Epithelial cell of esophagus (primary cell): Measurements from ENCODE around the gene TMEM43.
"Not testable (repeated sequence)": the region's sequence is repeated elsewhere in the genome, so short reads cannot be mapped to it uniquely, and the experiment has no call there.

Source experiments
- DNase-seq: peaks from one replicate; pipeline ENCODE4 v3.0.0; 2010; ENCODE audit warnings: low read depth
- H3K4me3 ChIP-seq: 2 replicates; pipeline ENCODE4 v1.5.1; 2011; ENCODE audit warnings: mild to moderate bottlenecking, low read length, control low read depth
- TF ChIP-seq, protein P1 (sequence below): IDR thresholded peaks from 2 replicates; pipeline ENCODE4 v1.5.1; 2011; ENCODE audit warnings: low read depth, mild to moderate bottlenecking, low read length, control low read depth, inconsistent platforms; ENCODE audit not compliant: insufficient read depth; ENCODE audit errors: missing control alignments

TMEM43 gene, protein sequence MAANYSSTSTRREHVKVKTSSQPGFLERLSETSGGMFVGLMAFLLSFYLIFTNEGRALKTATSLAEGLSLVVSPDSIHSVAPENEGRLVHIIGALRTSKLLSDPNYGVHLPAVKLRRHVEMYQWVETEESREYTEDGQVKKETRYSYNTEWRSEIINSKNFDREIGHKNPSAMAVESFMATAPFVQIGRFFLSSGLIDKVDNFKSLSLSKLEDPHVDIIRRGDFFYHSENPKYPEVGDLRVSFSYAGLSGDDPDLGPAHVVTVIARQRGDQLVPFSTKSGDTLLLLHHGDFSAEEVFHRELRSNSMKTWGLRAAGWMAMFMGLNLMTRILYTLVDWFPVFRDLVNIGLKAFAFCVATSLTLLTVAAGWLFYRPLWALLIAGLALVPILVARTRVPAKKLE

DNA sequence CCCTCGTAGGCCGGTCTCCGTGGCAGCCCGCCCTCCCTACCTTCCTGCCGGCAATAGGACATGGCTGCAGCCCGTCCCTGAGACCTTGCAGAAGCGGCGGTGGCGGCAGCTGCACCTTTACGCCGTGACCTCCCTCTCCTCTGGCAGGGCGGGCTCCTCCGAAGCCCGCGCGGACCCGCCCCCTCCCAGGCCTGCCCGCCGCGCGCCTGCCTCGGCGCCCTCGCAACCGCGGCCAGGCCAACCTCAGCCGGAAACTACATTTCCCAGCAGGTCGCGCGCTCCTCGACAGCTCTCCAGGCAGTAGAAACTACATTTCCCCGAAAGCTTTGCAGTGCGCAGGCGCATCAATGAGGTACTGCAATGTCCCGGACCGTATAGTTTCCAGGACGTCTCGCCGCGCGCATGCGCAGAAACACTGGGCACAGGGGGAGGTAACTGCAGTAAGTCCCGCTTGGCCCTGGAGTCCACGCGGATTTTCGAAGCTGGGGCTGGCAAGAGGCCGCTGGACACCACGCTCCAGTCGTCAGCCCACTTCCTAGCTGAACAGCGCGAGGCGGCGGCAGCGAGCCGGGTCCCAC lies at the start of gene TMEM43, which contains the start of gene CHCHD4:
TSS of gene TMEM43 (plus strand) at position 438 of the 578 bp plus-strand sequence. CDS start 142 bp downstream, outside the sequence.
TSS of gene CHCHD4 (minus strand) at position 256 of the 578 bp plus-strand sequence. CDS start at position 62, 194 bp downstream.
- TF ChIP-seq, protein P1, sequence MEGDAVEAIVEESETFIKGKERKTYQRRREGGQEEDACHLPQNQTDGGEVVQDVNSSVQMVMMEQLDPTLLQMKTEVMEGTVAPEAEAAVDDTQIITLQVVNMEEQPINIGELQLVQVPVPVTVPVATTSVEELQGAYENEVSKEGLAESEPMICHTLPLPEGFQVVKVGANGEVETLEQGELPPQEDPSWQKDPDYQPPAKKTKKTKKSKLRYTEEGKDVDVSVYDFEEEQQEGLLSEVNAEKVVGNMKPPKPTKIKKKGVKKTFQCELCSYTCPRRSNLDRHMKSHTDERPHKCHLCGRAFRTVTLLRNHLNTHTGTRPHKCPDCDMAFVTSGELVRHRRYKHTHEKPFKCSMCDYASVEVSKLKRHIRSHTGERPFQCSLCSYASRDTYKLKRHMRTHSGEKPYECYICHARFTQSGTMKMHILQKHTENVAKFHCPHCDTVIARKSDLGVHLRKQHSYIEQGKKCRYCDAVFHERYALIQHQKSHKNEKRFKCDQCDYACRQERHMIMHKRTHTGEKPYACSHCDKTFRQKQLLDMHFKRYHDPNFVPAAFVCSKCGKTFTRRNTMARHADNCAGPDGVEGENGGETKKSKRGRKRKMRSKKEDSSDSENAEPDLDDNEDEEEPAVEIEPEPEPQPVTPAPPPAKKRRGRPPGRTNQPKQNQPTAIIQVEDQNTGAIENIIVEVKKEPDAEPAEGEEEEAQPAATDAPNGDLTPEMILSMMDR: no peak
- peak; percentile 99 for DNase-seq
- peak within 1 kb of the TSS; percentile 97 for H3K4me3 ChIP-seq

DNA sequence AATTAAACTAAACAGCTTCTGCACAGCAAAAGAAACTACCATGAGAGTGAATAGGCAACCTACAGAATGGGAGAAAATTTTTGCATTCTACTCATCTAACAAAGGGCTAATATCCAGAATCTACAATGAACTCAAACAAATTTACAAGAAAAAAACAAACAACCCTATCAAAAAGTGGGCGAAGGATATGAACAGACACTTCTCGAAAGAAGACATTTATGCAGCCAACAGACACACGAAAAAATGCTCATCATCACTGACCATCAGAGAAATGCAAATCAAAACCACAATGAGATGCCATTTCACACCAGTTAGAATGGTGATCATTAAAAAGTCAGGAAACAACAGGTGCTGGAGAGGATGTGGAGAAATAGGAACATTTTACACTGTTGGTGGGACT lies 49.6 kb upstream of the TMEM43 start:
- DNase-seq, H3K4me3 ChIP-seq: not testable (repeated sequence)

DNA sequence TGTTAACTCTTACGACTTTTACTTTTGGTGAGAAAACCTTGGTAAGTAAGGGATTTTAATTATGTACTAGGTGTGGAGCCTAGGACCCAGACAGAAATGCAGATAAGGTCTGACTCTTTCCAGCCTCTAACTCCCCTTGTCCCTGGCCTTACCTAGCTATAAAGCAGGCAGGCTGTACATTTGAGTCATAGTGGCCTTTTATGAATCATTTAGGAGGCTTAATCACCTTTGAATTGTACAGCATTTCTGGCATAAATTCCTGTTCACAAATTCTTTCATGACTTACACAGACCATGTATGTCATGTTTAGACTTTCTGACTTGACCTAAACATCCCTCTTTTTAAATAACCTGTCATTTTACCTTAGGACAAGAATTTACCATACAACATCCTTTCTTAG lies 47.5 kb upstream of the TMEM43 start:
- TF ChIP-seq, protein P1: no peak
- peak; percentile 66 for DNase-seq

DNA sequence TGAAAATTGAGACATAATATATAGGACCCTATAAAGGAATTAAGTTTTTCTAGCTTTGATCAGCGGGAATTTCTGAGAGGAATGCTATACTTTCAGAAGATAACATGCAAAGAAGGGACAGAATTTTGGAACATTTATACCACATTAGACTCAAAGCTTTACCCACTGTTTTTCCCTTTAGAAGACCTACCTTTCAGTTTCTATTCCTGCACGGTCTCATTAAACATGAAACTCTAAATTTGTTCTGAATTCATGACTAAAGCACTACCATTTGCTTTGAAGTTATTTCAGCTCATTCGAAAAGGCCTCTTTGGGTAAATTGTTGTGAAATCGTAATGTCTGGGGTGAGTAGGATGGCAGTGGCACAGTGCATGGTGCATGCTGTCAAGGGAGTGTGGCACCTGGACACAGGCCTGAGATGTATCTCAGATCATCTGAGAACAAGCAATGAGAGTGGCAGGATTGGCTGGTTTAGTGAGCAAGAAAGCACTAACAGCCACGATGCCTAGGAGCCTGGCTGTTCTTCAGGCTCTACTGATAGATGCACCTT lies 42.7 kb upstream of the TMEM43 start:
- TF ChIP-seq, protein P1: no peak
- no peak for DNase-seq
- no peak overlapping the region for H3K4me3 ChIP-seq

More for the DNA sequence above, 47.5 kb upstream of the TMEM43 start:
- no peak overlapping the region for H3K4me3 ChIP-seq

DNA sequence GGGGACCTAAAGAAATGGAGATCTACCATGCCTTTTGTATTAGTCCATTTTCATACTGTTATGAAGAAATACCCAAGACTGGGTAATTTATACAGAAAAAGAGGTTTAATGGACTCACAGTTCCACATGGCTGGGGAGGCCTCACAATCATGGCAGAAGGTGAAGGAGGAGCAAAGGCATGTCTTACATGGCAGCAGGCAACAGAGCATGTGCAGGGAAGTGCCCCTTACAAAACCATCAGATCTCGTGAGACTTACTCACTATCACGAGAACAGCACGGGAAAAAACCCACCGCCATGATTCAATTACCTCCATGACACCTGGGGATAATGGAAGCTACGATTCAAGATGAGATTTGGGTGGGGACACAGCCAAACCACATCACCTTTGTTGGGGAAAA lies 37.4 kb upstream of the TMEM43 start:
- not testable (repeated sequence) for H3K4me3 ChIP-seq, DNase-seq

DNA sequence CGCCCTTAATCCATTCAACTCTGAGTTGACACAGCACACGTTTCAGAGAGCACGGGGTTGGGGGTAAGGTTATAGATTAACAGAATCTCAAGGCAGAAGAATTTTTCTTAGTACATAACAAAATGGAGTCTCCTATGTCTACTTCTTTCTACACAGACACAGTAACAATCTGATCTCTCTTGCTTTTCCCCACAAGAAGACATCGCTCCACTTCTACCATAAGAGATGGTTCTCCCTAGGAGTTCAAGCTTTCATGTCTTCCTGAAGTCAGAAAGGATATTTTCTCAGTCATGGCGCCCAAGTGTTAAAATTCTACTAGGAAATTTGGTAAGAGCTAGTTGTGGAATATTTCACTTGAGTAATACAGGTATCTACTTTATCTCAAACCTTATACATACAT lies 32.9 kb upstream of the TMEM43 start:
- H3K4me3 ChIP-seq, DNase-seq: not testable (repeated sequence)

GRCh38 chr3:14092464-14092863 lies 32.4 kb upstream of the TMEM43 start:
- TF ChIP-seq, protein P1: no peak
- H3K4me3 ChIP-seq: no peak overlapping the region
- no peak for DNase-seq

- peak; percentile 88 for DNase-seq
- TF ChIP-seq, protein P1: no peak
Measured at GRCh38 chr3:14093831-14094230, 31.0 kb upstream of the TMEM43 start.

More at GRCh38 chr3:14093831-14094230, 31.0 kb upstream of the TMEM43 start:
- no peak overlapping the region for H3K4me3 ChIP-seq
